ENCODE data around the gene FAM83E.
"Not testable (repeated sequence)": the region's sequence is repeated elsewhere in the genome, so short reads cannot be mapped to it uniquely, and the experiment has no call there.

The FAM83E gene

GRCh38 chr19:48591021-48591420, 23.9 kb downstream of the FAM83E start:
- no peak for TF ChIP-seq CTCF (IDR thresholded peaks at IDR 0.05; ENCODE audit: low read depth, low read length, missing control alignments)
- H3K4me3 ChIP-seq (replicated peaks; ENCODE audit: low read depth, low read length), result no peak overlapping the region
- no peak for DNase-seq (ENCODE audit: extremely low read depth, low read depth)

GRCh38 chr19:48588670-48589401, 26.0 kb downstream of the FAM83E start:
- DNase-seq (ENCODE audit: extremely low read depth, low read depth), result peak; percentile 48
- H3K4me3 ChIP-seq (replicated peaks; ENCODE audit: low read depth, low read length), result peak overlapping the region; percentile 19; the same call in 1 of the 2 replicates

GRCh38 chr19:48587387-48587786, 27.5 kb downstream of the FAM83E start:
- DNase-seq (ENCODE audit: extremely low read depth, low read depth), result no peak
- H3K4me3 ChIP-seq (replicated peaks; ENCODE audit: low read depth, low read length), result no peak overlapping the region
- no peak for TF ChIP-seq CTCF (IDR thresholded peaks at IDR 0.05; ENCODE audit: low read depth, low read length, missing control alignments)

More at GRCh38 chr19:48588670-48589401, 26.0 kb downstream of the FAM83E start:
- peak; percentile 92 for TF ChIP-seq CTCF (IDR thresholded peaks at IDR 0.05; ENCODE audit: low read depth, low read length, missing control alignments)

GRCh38 chr19:48582168-48582567, 32.7 kb downstream of the FAM83E start:
- H3K4me3 ChIP-seq (replicated peaks; ENCODE audit: low read depth, low read length), result no peak overlapping the region
- no peak for DNase-seq (ENCODE audit: extremely low read depth, low read depth)
- no peak for TF ChIP-seq CTCF (IDR thresholded peaks at IDR 0.05; ENCODE audit: low read depth, low read length, missing control alignments)

GRCh38 chr19:48578891-48579290, 36.0 kb downstream of the FAM83E start:
- TF ChIP-seq CTCF (IDR thresholded peaks at IDR 0.05; ENCODE audit: low read depth, low read length, missing control alignments), result no peak

GRCh38 chr19:48577908-48578307, 37.0 kb downstream of the FAM83E start:
- DNase-seq (ENCODE audit: extremely low read depth, low read depth); H3K4me3 ChIP-seq (replicated peaks; ENCODE audit: low read depth, low read length): not testable (repeated sequence)

More at GRCh38 chr19:48578891-48579290, 36.0 kb downstream of the FAM83E start:
- no peak overlapping the region for H3K4me3 ChIP-seq (replicated peaks; ENCODE audit: low read depth, low read length)
- no peak for DNase-seq (ENCODE audit: extremely low read depth, low read depth)

GRCh38 chr19:48575931-48576622, 38.8 kb downstream of the FAM83E start:
- H3K4me3 ChIP-seq (replicated peaks; ENCODE audit: low read depth, low read length), result no peak overlapping the region
- no peak for TF ChIP-seq CTCF (IDR thresholded peaks at IDR 0.05; ENCODE audit: low read depth, low read length, missing control alignments)
- no peak for DNase-seq (ENCODE audit: extremely low read depth, low read depth)

Data from HFF-Myc (cell line).